GM18526 (cell line): ENCODE results near the gene EYA4.

Experiments used
- POLR2A ChIP-seq: IDR thresholded peaks from 3 replicates; pipeline ENCODE4 v1.6.1; 2011; ENCODE audit not compliant: insufficient read length; ENCODE audit errors: extremely low read depth

EYA4 gene

DNA sequence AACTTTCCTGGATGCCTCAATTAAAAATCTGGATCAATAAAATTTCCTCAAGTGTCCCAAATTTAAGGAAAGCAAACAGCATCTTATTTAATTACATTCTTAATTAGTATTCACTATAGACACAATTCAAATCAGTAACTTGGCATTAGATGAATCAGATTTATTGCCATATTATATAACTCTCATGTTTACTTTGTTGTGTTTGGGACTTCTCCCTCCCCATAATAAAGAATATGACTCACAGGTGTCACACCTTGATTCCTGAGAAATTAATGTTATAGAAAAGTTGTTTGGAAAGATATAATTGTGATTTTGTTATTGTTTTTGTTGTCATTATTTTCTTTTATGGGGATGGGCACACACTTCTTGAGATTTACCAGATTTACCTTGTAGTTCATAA lies 18.4 kb downstream of the EYA4 start:
- TF ChIP-seq POLR2A: no peak

DNA sequence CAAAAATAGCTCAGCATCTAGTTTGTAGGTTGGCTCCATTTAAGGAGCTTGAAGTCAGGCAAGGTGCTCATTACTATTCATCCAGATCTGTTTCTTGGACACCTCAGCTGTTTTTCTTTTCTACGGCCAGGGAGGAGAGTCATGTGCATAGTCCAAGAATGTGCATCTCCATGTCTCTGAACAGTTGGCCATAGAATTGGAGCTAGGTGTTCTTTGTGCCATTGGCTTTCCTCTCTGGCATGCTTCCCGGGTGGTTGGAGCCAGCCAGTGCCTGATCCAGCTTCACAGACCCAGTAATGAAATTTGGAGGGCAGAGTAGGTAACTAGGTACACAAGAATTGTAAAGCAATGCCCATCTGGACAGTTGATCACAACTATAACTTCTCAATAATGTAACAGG lies 21.6 kb downstream of the EYA4 start:
- no peak for TF ChIP-seq POLR2A

DNA sequence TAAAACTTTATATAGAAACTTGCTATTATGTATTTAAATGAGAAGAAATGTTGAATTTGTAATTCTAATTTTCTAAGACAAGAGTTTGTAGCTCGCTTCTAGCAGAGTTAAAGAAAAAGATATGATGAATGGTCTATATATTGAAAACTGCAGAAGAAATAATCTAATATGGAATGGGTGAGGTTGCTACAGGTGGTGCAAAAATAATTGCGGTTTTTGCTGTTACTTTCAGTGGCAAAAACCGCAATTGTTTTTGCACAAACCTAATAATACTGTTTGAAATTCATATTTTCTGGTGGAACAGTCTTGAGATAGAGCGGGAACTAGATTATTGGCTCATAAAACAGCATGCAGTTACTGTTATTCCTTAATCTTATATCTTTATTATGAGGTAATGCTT lies 23.9 kb downstream of the EYA4 start:
- no peak for TF ChIP-seq POLR2A

DNA sequence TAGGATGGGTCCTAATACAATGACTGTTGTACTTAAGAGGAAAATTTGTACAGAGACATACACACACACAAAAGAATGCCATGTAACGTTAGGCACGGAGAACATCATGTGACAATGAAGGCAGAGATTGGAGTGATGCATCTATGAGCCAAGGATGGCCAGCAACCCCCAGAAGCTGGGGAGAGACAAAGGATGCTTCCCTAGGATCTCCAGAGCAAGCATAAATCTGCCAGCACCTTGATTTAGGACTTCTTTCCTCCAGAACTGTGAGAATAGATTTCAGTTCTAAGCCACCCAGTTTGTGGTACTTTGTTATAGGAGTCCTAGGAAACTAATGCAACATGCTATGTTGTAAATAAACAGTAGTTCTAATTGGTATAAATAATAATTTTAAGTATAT lies 25.0 kb downstream of the EYA4 start:
- no peak for TF ChIP-seq POLR2A

- no peak for TF ChIP-seq POLR2A
Measured at GRCh38 chr6:133268621-133269020, 27.5 kb downstream of the EYA4 start.

DNA sequence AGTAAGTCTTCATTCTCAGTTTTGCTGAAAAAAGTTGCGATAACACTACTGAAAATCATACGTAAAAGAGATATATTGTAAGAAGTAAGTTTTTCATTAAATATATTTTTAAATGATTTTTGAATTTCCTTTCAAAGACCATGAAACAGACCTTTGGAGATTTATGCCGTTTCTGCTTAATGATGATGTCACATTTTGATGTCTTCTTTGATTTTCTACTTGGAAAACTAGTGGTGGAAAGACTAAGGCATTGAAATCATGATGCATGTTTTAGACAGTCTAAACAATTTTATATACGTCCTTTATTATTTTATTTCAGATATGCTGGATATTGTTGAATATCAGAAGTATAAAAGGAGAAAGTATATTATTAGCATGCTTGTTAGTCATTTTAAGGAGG lies 33.7 kb downstream of the EYA4 start:
- TF ChIP-seq POLR2A: no peak

DNA sequence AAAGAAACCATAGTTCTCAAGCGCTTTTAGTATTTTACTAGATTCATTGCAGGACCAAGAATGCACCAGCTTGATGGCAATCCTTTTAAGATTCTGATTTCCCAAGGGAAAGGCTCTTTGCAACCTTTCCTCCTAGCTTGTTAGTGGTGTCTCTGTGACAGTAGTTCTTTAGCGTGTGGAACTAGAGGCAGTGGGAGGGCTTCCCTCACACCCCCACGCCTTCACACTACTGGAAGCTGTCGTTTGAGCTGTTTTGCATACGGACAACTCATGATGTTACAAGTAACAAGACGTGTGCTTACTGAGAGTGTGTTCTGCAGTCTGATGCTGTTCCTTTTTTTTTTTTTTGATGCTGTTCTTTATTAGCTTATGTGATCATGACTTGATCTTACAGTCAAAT lies 34.1 kb downstream of the EYA4 start:
- no peak for TF ChIP-seq POLR2A

DNA sequence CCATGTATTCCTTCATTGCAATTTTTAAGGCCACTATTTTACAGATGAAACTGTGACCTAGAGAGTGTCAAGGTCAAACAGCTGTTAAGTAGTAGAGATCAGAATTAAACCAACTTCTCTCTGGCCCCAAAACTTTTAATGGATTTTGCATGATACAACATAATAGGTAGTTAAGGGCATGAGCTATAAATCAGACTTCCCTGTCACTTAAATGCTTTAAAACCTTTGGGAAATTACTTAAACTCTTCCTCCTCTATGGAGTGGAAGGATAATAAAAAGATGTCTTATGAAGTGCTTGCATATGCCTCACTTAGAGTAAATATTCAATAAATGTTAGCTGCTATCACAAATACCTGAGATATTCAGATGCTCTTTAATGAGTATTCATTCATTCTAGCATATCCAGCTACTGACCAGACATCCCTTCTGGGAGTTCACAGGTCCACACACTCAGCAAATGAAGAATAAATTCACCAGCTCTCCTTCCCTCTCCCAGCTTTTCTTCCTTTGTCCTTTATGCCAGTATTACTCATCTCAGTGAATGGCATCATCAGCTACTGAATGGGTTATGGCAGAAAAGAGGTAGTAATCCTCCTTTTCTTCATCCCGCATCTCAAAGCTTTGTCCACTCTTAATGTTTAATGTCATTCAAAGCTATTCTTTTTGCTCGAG lies 36.2 kb downstream of the EYA4 start:
- no peak for TF ChIP-seq POLR2A

- no peak for TF ChIP-seq POLR2A
Measured at GRCh38 chr6:133277900-133278545, 36.9 kb downstream of the EYA4 start.

DNA sequence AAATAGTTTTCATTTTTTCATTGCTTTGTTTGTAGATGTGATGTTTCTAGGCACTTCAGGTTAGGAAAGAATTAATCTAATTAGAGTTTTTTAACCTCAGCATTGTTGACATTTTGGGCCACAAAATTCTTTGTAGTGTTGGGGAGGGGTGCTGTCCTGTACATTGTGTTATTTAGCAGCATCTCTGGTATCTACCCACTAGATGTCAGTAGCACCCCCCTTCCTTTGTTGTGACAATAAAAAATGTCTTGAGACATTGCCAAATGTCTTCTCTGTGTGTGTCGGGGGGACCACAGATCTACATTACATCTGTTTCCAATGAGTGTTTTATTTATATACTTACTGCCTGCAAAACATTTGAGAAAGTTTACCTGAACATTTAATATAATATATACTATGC lies 45.6 kb downstream of the EYA4 start:
- no peak for TF ChIP-seq POLR2A

- TF ChIP-seq POLR2A: no peak
Measured at GRCh38 chr6:133288662-133289061, 47.5 kb downstream of the EYA4 start.

GRCh38 chr6:133289733-133290306 lies 48.7 kb downstream of the EYA4 start:
- no peak for TF ChIP-seq POLR2A

DNA sequence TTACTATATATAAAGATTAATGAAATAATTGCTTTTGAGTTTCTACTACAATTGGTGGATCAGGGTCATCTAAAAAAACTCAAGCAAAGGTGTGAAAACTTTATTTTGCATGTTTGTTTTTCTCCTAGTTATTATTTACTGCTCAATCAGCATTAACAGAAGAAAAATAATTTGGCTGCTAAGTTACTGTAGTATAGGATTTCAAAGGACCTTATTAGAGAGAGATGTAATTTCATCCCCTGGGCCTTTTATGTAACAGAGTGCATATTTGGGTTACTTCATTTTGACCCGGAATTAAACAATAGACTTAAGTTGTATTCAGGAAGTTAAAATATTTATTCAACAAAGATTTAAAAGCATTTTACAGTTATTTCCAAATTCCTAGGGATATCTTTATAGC lies 49.8 kb downstream of the EYA4 start:
- TF ChIP-seq POLR2A: no peak

GRCh38 chr6:133291671-133292070 lies 50.5 kb downstream of the EYA4 start:
- no peak for TF ChIP-seq POLR2A

DNA sequence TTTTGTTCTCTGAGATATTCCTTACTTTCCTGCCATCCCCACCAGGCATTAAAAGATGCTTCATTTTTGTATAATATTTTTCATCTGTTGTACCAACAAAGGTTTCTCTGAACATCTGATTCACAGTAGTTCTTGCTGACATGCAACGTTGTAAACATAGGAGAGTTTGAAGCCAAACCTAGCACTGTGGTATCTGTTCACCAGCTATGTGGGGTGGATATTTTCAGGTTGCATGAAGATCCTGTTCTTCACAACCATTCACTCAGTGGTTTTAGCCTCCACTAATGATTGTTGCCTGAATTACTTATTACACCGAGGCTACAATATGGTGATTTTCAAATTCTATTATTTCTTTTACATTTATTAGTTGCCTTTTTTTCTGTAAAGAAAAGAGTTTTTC lies 56.5 kb downstream of the EYA4 start:
- TF ChIP-seq POLR2A: no peak

DNA sequence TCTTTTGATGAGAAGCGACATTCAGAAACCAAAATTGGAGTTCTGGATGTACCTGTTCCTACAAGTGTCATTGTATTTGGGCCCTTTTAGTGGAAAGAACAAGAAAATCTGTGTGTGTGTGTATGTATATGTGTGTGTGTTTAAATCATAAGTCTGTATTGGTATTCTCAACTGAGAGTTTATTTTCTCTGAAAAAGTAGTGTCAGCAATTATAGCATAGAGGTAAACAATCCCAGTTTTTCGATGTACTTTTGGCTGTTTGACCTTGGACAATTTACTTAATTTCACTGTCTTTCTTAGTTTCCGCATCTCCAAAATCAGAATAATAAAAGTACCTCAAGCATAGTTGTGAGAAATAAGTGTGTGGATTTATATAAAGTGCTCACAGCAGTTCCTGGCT lies 57.2 kb downstream of the EYA4 start:
- TF ChIP-seq POLR2A: no peak

- no peak for TF ChIP-seq POLR2A
Measured at GRCh38 chr6:133298801-133299200, 57.6 kb downstream of the EYA4 start.
